ENCODE results near the gene RARB.

The RARB gene

GRCh38 chr3:25594007-25594502 lies 166.0 kb downstream of the RARB start:
- H3K79me2 ChIP-seq (ENCODE audit: control insufficient read depth, insufficient read depth, low read length): no peaks in the 10 kb centered on the region
- no peak overlapping the region for H2AK5ac ChIP-seq (ENCODE audit: low read length)
- peak; percentile 86 for DNase-seq
- H3K4me2 ChIP-seq (ENCODE audit: low read length): no peak overlapping the region
- no peak overlapping the region for H3K23ac ChIP-seq (ENCODE audit: low read length)
- H3K27me3 ChIP-seq (ENCODE audit: insufficient read depth, low read length, poor library complexity): no peaks in the 10 kb centered on the region
- no peak overlapping the region for H3K56ac ChIP-seq (ENCODE audit: low read length)
- H3K36me3 ChIP-seq (ENCODE audit: control insufficient read depth, insufficient read depth, low read length): peaks cover 4% of the 10 kb centered on the region
- H3K27ac ChIP-seq (ENCODE audit: low read depth, low read length): no peak overlapping the region
- no peak overlapping the region for H2BK120ac ChIP-seq (ENCODE audit: low read depth, low read length)
- no peak overlapping the region for H3K4ac ChIP-seq (ENCODE audit: low read depth, low read length)
- H2BK15ac ChIP-seq (replicated peaks; ENCODE audit: low read depth): no peak overlapping the region
- H3K4me3 ChIP-seq (ENCODE audit: low read length): no peak overlapping the region
- no peak overlapping the region for H4K5ac ChIP-seq (ENCODE audit: low read length)
- H4K8ac ChIP-seq (ENCODE audit: low read depth, low read length): no peak overlapping the region
- H2BK5ac ChIP-seq (ENCODE audit: low read length): no peak overlapping the region
- no peaks in the 10 kb centered on the region for H3K4me1 ChIP-seq (ENCODE audit: control insufficient read depth, low read depth, low read length)
- no peak overlapping the region for H3K18ac ChIP-seq (ENCODE audit: low read length)
- H3K79me1 ChIP-seq (ENCODE audit: low read length): no peaks in the 10 kb centered on the region
- H3K9ac ChIP-seq (ENCODE audit: low read length): no peak overlapping the region
- no CpG with 5 or more reads among the region's 1 CpG for WGBS (ENCODE audit: extremely low coverage, insufficient coverage, low lambda C conversion rate)

- no peak overlapping the region for H2BK5ac ChIP-seq (ENCODE audit: low read length)
- H3K79me2 ChIP-seq (ENCODE audit: control insufficient read depth, insufficient read depth, low read length): no peaks in the 10 kb centered on the region
- DNase-seq: no peak
- peaks cover 4% of the 10 kb centered on the region for H3K36me3 ChIP-seq (ENCODE audit: control insufficient read depth, insufficient read depth, low read length)
- no peak overlapping the region for H3K18ac ChIP-seq (ENCODE audit: low read length)
- no CpG with 5 or more reads among the region's 1 CpG for whole genome bisulfite sequencing (ENCODE audit: extremely low coverage, insufficient coverage, low lambda C conversion rate)
- H3K56ac ChIP-seq (ENCODE audit: low read length): no peak overlapping the region
- no peak overlapping the region for H3K4ac ChIP-seq (ENCODE audit: low read depth, low read length)
- no peak overlapping the region for H4K8ac ChIP-seq (ENCODE audit: low read depth, low read length)
- H3K4me3 ChIP-seq (ENCODE audit: low read length): no peak overlapping the region
- no peak overlapping the region for H2BK15ac ChIP-seq (replicated peaks; ENCODE audit: low read depth)
- no peak overlapping the region for H4K5ac ChIP-seq (ENCODE audit: low read length)
- no peak overlapping the region for H2BK120ac ChIP-seq (ENCODE audit: low read depth, low read length)
- no peaks in the 10 kb centered on the region for H3K4me1 ChIP-seq (ENCODE audit: control insufficient read depth, low read depth, low read length)
- H3K79me1 ChIP-seq (ENCODE audit: low read length): peaks cover 3% of the 10 kb centered on the region
- H3K23ac ChIP-seq (ENCODE audit: low read length): no peak overlapping the region
- H3K4me2 ChIP-seq (ENCODE audit: low read length): no peak overlapping the region
- H3K9ac ChIP-seq (ENCODE audit: low read length): no peak overlapping the region
- H2AK5ac ChIP-seq (ENCODE audit: low read length): no peak overlapping the region
- H3K27ac ChIP-seq (ENCODE audit: low read depth, low read length): no peak overlapping the region
- H3K27me3 ChIP-seq (ENCODE audit: insufficient read depth, low read length, poor library complexity): no peaks in the 10 kb centered on the region
Observed at GRCh38 chr3:25597535-25598101, 169.6 kb downstream of the RARB start.

- H3K36me3 ChIP-seq (ENCODE audit: control insufficient read depth, insufficient read depth, low read length): peaks cover under 1% of the 10 kb centered on the region
- no peak for DNase-seq
Observed at GRCh38 chr3:25603703-25604102, 175.6 kb downstream of the RARB start.

GRCh38 chr3:25604107-25604805 lies 176.2 kb downstream of the RARB start:
- 100% methylated on average over 1 of the region's 5 CpGs for WGBS (ENCODE audit: extremely low coverage, insufficient coverage, low lambda C conversion rate)
- Histone ChIP-seq H4K8ac (ENCODE audit: low read depth, low read length) (no peak overlapping the region), H3K27me3 (ENCODE audit: insufficient read depth, low read length, poor library complexity) (no peaks in the 10 kb centered on the region), H2BK15ac (replicated peaks; ENCODE audit: low read depth) (no peak overlapping the region), H3K18ac (ENCODE audit: low read length) (no peak overlapping the region), H3K56ac (ENCODE audit: low read length) (no peak overlapping the region), H3K4me2 (ENCODE audit: low read length) (no peak overlapping the region), H3K9ac (ENCODE audit: low read length) (no peak overlapping the region), H3K23ac (ENCODE audit: low read length) (no peak overlapping the region), H3K4me1 (ENCODE audit: control insufficient read depth, low read depth, low read length) (no peaks in the 10 kb centered on the region), H3K36me3 (ENCODE audit: control insufficient read depth, insufficient read depth, low read length) (no peaks in the 10 kb centered on the region), H3K27ac (ENCODE audit: low read depth, low read length) (no peak overlapping the region), H2AK5ac (ENCODE audit: low read length) (no peak overlapping the region), H2BK120ac (ENCODE audit: low read depth, low read length) (no peak overlapping the region), H3K79me2 (ENCODE audit: control insufficient read depth, insufficient read depth, low read length) (no peaks in the 10 kb centered on the region), H3K4ac (ENCODE audit: low read depth, low read length) (no peak overlapping the region), H3K79me1 (ENCODE audit: low read length) (peaks cover 3% of the 10 kb centered on the region), H4K5ac (ENCODE audit: low read length) (no peak overlapping the region), H3K4me3 (ENCODE audit: low read length) (no peak overlapping the region), H2BK5ac (ENCODE audit: low read length) (no peak overlapping the region)
- peak; percentile 48 for DNase-seq

More at GRCh38 chr3:25603703-25604102, 175.6 kb downstream of the RARB start:
- Histone ChIP-seq H3K4me1 (ENCODE audit: control insufficient read depth, low read depth, low read length) (no peaks in the 10 kb centered on the region), H3K23ac (ENCODE audit: low read length) (no peak overlapping the region), H3K79me1 (ENCODE audit: low read length) (peaks cover 3% of the 10 kb centered on the region), H3K27me3 (ENCODE audit: insufficient read depth, low read length, poor library complexity) (no peaks in the 10 kb centered on the region), H3K27ac (ENCODE audit: low read depth, low read length) (no peak overlapping the region), H2AK5ac (ENCODE audit: low read length) (no peak overlapping the region), H3K4me3 (ENCODE audit: low read length) (no peak overlapping the region), H3K18ac (ENCODE audit: low read length) (no peak overlapping the region), H2BK15ac (replicated peaks; ENCODE audit: low read depth) (no peak overlapping the region), H3K9ac (ENCODE audit: low read length) (no peak overlapping the region), H3K56ac (ENCODE audit: low read length) (no peak overlapping the region), H3K79me2 (ENCODE audit: control insufficient read depth, insufficient read depth, low read length) (no peaks in the 10 kb centered on the region), H3K4ac (ENCODE audit: low read depth, low read length) (no peak overlapping the region), H3K4me2 (ENCODE audit: low read length) (no peak overlapping the region), H2BK5ac (ENCODE audit: low read length) (no peak overlapping the region), H4K8ac (ENCODE audit: low read depth, low read length) (no peak overlapping the region), H4K5ac (ENCODE audit: low read length) (no peak overlapping the region), H2BK120ac (ENCODE audit: low read depth, low read length) (no peak overlapping the region)
- no CpG with 5 or more reads among the region's 1 CpG for WGBS (ENCODE audit: extremely low coverage, insufficient coverage, low lambda C conversion rate)

GRCh38 chr3:25610167-25610566 lies 182.1 kb downstream of the RARB start:
- no peak overlapping the region for H2AK5ac ChIP-seq (ENCODE audit: low read length)

More at GRCh38 chr3:25610167-25610566, 182.1 kb downstream of the RARB start:
- no peak for DNase-seq
- H3K27ac ChIP-seq (ENCODE audit: low read depth, low read length): no peak overlapping the region
- H2BK120ac ChIP-seq (ENCODE audit: low read depth, low read length): no peak overlapping the region
- no peak overlapping the region for H4K8ac ChIP-seq (ENCODE audit: low read depth, low read length)
- H2BK5ac ChIP-seq (ENCODE audit: low read length): no peak overlapping the region
- H3K36me3 ChIP-seq (ENCODE audit: control insufficient read depth, insufficient read depth, low read length): no peaks in the 10 kb centered on the region
- no peak overlapping the region for H3K4me2 ChIP-seq (ENCODE audit: low read length)
- H3K79me2 ChIP-seq (ENCODE audit: control insufficient read depth, insufficient read depth, low read length): no peaks in the 10 kb centered on the region
- no peaks in the 10 kb centered on the region for H3K79me1 ChIP-seq (ENCODE audit: low read length)
- H3K23ac ChIP-seq (ENCODE audit: low read length): no peak overlapping the region
- H4K5ac ChIP-seq (ENCODE audit: low read length): no peak overlapping the region
- H3K4ac ChIP-seq (ENCODE audit: low read depth, low read length): no peak overlapping the region
- H3K27me3 ChIP-seq (ENCODE audit: insufficient read depth, low read length, poor library complexity): no peaks in the 10 kb centered on the region
- H3K18ac ChIP-seq (ENCODE audit: low read length): no peak overlapping the region
- no peak overlapping the region for H3K4me3 ChIP-seq (ENCODE audit: low read length)
- WGBS (ENCODE audit: extremely low coverage, insufficient coverage, low lambda C conversion rate): no CpG with 5 or more reads among the region's 1 CpG
- H3K9ac ChIP-seq (ENCODE audit: low read length): no peak overlapping the region
- H3K4me1 ChIP-seq (ENCODE audit: control insufficient read depth, low read depth, low read length): no peaks in the 10 kb centered on the region
- H3K56ac ChIP-seq (ENCODE audit: low read length): no peak overlapping the region
- H2BK15ac ChIP-seq (replicated peaks; ENCODE audit: low read depth): no peak overlapping the region
